Limb (tissue), 2 donors: Measurements from ENCODE around the gene IMP4.

Experiments used
- DNase-seq, 2 donors: peaks; one replicate each; pipeline ENCODE4 v3.0.0-alpha.2; 2016; ENCODE audit errors: extremely low spot score in 2 of 2

The IMP4 gene

GRCh38 chr2:130336150-130336876 lies 6.4 kb upstream of the IMP4 start:
- no peak for DNase-seq

GRCh38 chr2:130336877-130337734 lies 5.6 kb upstream of the IMP4 start:
- peak; percentile 85 to 95 for DNase-seq

- no peak for DNase-seq
These were observed 4.9 kb upstream of the IMP4 start for GRCh38 chr2:130337735-130338325.

- DNase-seq, result no peak
These were observed 3.8 kb upstream of the IMP4 start for GRCh38 chr2:130338793-130339345.

- DNase-seq, result no peak
These were observed 2.6 kb upstream of the IMP4 start for GRCh38 chr2:130339885-130340745.

GRCh38 chr2:130341562-130342019 lies 1.1 kb upstream of the IMP4 start:
- no peak for DNase-seq

GRCh38 chr2:130342020-130342532 lies 621 bp upstream of the IMP4 start:
- peak; percentile 89 to 91 for DNase-seq

- no peak for DNase-seq
These were observed 1.9 kb downstream of the IMP4 start for GRCh38 chr2:130344578-130344977.

- DNase-seq, result no peak
These were observed 2.4 kb downstream of the IMP4 start for GRCh38 chr2:130345091-130345490.

GRCh38 chr2:130345611-130346010 lies 2.9 kb downstream of the IMP4 start:
- DNase-seq, result no peak

GRCh38 chr2:130346041-130346740 lies 3.5 kb downstream of the IMP4 start:
- DNase-seq, result no peak

GRCh38 chr2:130346741-130347066 lies 4.0 kb downstream of the IMP4 start:
- no peak for DNase-seq

- no peak for DNase-seq
These were observed 4.7 kb downstream of the IMP4 start for GRCh38 chr2:130347220-130347925.

- no peak for DNase-seq
These were observed 6.5 kb downstream of the IMP4 start for GRCh38 chr2:130349174-130349573.

GRCh38 chr2:130351711-130352110 lies 9.0 kb downstream of the IMP4 start:
- no peak for DNase-seq

GRCh38 chr2:130352237-130352636 lies 9.5 kb downstream of the IMP4 start:
- no peak for DNase-seq

GRCh38 chr2:130353291-130354138 lies 10.8 kb downstream of the IMP4 start:
- DNase-seq, result no peak

GRCh38 chr2:130354139-130354428 lies 11.4 kb downstream of the IMP4 start:
- no peak for DNase-seq

GRCh38 chr2:130355172-130355577 lies 12.5 kb downstream of the IMP4 start:
- no peak for DNase-seq
